Heart left ventricle (tissue), 16 donors: ENCODE measurements around the gene ATPAF1. TPM values are rescaled to one million over a fixed set of nuclear protein-coding genes. Genes with fewer than 3 reads are reported as not detected.

ENCODE experiments used
- ATAC-seq, 4 donors: fragments of 200-7000 bp; cut with Tn5 transposase; one replicate each; pipeline ENCODE4 v1.9.1; 2020 to 2022; ENCODE audit warnings: moderate library complexity in 4 of 4, mild to moderate bottlenecking in 3 of 4, moderate number of reproducible peaks in 1 of 4
- DNase-seq, 5 donors: peaks; one replicate each; pipeline ENCODE4 v3.0.0-alpha.2; 2020
- H3K27ac ChIP-seq, 12 donors: fragments of 200-600 bp; sonication (generic) in 4 of 12; one replicate each; pipeline versions ENCODE4 v1.5.0 to v1.8.0; 2016 to 2022; ENCODE audit warnings: mild to moderate bottlenecking in 2 of 12
- H3K27me3 ChIP-seq, 9 donors: fragments of 200-600 bp; sonication (generic) in 2 of 9; one replicate each; pipeline versions ENCODE4 v1.5.1 to v1.8.0; 2016 to 2022; ENCODE audit warnings: mild to moderate bottlenecking in 3 of 9
- H3K36me3 ChIP-seq, 9 donors: fragments of 200-600 bp; sonication (generic) in 2 of 9; one replicate each; pipeline versions ENCODE4 v1.5.0 to v1.8.0; 2018 to 2022; ENCODE audit warnings: mild to moderate bottlenecking in 2 of 9
- H3K4me1 ChIP-seq, 12 donors: fragments of 200-600 bp; sonication (generic) in 4 of 12; one replicate each; pipeline versions ENCODE4 v1.5.0 to v1.8.0; 2016 to 2022; ENCODE audit warnings: mild to moderate bottlenecking in 3 of 12
- H3K4me3 ChIP-seq, 12 donors: fragments of 200-600 bp; sonication (generic) in 4 of 12; one replicate each; pipeline versions ENCODE4 v1.5.0 to v1.8.0; 2017 to 2022; ENCODE audit warnings: mild to moderate bottlenecking in 9 of 12, moderate library complexity in 4 of 12
- H3K9me3 ChIP-seq, 12 donors: fragments of 200-600 bp; sonication (generic) in 4 of 12; one replicate each; pipeline versions ENCODE4 v1.5.0 to v1.8.0; 2016 to 2022; ENCODE audit warnings: mild to moderate bottlenecking in 1 of 12
- POLR2A ChIP-seq, 2 donors: fragments of 450-650 bp; IDR thresholded peaks; one replicate each; pipeline ENCODE4 v1.6.1; 2017; ENCODE audit warnings: antibody characterized with exemption in 2 of 2, mild to moderate bottlenecking in 2 of 2, moderate library complexity in 2 of 2
- WGBS, 4 donors: extraction: QIAGEN DNeasy Blood & Tissue Kit in 2 of 4; methylation state at CpG; one replicate each; pipeline versions ENCODE4 v1.1.5 to v1.1.7; 2013 to 2018; 5-methylcytosine and 5-hydroxymethylcytosine counted together
- intact Hi-C, 10 donors: fragments of 100-400 bp; cut with DNase I; formaldehyde crosslinking; loops; one replicate each; pipeline versions ENCODE4 v1.11.1 to v1.14.2; 2022
- polyA plus RNA-seq, 2 donors: library from polyadenylated mRNA; stranded (reverse); fragments of 200-250 nt; gene quantifications; one replicate each; pipeline ENCODE4 v1.2.3, GENCODE V29; 2013
- total RNA-seq, 9 donors: library from RNA; depleted of rRNA in 2 of 9; stranded (reverse); fragments of >200 nt in 2 of 9; fragmentation: NEBNext Ultra II Directional in 3 of 9; extraction: Animal tissue kit (Norgen Biotek cat#: 25700) in 3 of 9; gene quantifications; one replicate each; pipeline versions ENCODE4 v1.1.0 to v1.2.4, GENCODE V29; 2016 to 2023
- TF ChIP-seq, protein P1 (sequence below), 12 donors: fragments of 200-600 bp; sonication (generic) in 4 of 12; IDR thresholded peaks; one replicate each; pipeline versions ENCODE4 v1.5.0 to v1.8.0; 2018 to 2022; ENCODE audit warnings: antibody characterized with exemption in 12 of 12, mild to moderate bottlenecking in 5 of 12
- donor health status: ischemic (EF 13 %, LVEDD 7.1; RV severe dilation, severe dysfunction).
- donor health status: healthy with polysubstance abuse.
- donor health status: DM: no; HTN: yes; CAD: no.
- donor health status: DM: no; HTN: no; CAD: no.
- donor health status: ischemic (EF 25% LVEDD 6.9; RV normal size, moderate dysfunction).
- donor health status: ischemic (EF 25% LVEDD 5.7; RV mildly dilated, moderate dysfunction).
- donor health status: healthy.
- donor health status: DM: yes; HTN: yes; CAD: no.
- donor health status: ischemic (EF 35%, LVEDD 5.7; RV mildly dilated, moderate dysfunction).
- donor health status: nonischemic (EF 11% LVEDD 7.7; RV severe dilation, severe dysfunction).
- donor health status: DM: yes; HTN: yes; CAD: no.
- donor health status: PGD.
- donor health status: ischemic (EF 29% LVEDD 5.4; RV normal size, mild dysfunction).
- donor health status: nonischemic (EF 23%, LVEDD 6.1; RV moderate dilation, normal function).

The ATPAF1 gene
- total and polyA plus RNA-seq, 11 donors: 96.8 to 263 (median 179) TPM

DNA sequence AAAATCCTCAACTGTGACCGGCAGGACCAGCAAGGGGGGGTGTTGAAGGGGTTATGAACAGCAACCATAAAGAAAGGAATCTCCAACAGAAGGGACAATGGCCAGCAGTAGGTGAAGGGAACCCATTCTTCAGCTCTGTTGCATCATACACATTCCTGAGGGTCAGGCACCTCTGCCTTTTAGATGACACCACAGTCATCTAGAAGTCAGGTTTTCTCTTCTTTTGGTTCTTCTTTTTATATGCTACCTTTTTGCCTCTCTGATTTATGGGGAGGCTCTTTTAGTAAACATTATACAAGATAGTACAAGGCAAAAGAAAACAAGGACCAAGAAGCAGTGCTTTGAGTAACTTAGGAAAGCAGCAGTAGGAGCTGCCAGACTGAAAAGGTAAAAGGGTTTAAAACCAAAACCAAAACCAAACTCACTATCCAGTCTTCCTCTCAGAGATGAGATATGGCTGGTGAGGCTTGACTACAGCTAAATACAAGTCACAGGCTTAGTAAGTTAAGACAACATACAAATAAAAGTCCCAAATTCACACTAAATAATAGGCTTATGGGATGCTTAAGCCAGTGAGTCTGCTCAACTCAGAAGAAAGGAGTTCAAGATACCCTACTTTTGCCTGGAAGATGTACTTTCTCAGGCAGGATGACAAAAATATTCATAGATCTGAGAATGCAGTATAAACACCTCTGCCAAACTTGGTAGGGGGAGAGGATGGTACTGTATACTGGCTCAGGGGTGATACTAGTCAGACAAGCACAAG is 7.6 kb upstream of the ATPAF1 start:
- no peak overlapping the region for H3K4me3 ChIP-seq
- intact Hi-C loops: no loop called here
- no peak for DNase-seq
- TF ChIP-seq, protein P1, sequence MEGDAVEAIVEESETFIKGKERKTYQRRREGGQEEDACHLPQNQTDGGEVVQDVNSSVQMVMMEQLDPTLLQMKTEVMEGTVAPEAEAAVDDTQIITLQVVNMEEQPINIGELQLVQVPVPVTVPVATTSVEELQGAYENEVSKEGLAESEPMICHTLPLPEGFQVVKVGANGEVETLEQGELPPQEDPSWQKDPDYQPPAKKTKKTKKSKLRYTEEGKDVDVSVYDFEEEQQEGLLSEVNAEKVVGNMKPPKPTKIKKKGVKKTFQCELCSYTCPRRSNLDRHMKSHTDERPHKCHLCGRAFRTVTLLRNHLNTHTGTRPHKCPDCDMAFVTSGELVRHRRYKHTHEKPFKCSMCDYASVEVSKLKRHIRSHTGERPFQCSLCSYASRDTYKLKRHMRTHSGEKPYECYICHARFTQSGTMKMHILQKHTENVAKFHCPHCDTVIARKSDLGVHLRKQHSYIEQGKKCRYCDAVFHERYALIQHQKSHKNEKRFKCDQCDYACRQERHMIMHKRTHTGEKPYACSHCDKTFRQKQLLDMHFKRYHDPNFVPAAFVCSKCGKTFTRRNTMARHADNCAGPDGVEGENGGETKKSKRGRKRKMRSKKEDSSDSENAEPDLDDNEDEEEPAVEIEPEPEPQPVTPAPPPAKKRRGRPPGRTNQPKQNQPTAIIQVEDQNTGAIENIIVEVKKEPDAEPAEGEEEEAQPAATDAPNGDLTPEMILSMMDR (IDR thresholded peaks at IDR 0.05): no peak
- no peak for TF ChIP-seq POLR2A (IDR thresholded peaks at IDR 0.05)
- H3K27ac ChIP-seq: peak overlapping the region in 1 of 12 donors; percentile 72
- H3K36me3 ChIP-seq: peaks cover 0 to 73% (median 67%) of the 10 kb centered on the region in 9 donors
- H3K4me1 ChIP-seq: peaks cover 0 to 13% (median 0%) of the 10 kb centered on the region in 12 donors
- H3K27me3 ChIP-seq: no peaks in the 10 kb centered on the region
- 88 to 96% (median 92%) methylated on average over 1 of the region's 1 CpG for WGBS, 4 donors
- no peak for ATAC-seq
- H3K9me3 ChIP-seq: no peaks in the 10 kb centered on the region

DNA sequence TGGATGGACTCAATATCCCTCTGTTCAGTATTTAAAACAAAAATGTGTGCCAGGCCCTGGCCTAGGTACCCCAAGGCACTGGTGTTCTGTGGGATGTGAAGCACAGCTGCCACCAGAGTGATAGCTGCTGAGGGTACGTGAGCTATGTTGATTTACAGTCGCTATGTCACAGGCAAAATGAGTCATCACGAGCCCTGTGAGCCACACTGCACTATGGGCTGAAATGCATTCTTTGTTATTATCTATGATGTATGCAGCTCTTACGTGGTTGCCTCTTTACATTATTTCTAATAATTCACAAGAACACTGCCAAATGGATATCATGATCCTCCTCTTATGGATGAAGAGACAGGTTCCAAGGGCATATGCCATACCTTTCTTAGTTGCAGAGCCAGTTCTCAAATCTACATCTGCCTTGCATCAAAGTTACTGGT is 5.6 kb upstream of the ATPAF1 start:
- no peaks in the 10 kb centered on the region for H3K9me3 ChIP-seq

GRCh38 chr1:46672696-46673095 is 4.5 kb upstream of the ATPAF1 start:
- 57 to 75% (median 65%) methylated on average over 8 of the region's 8 CpGs for WGBS, 4 donors

More for the DNA sequence above, 5.6 kb upstream of the ATPAF1 start:
- 65 to 98% (median 86%) methylated on average over 3 to 4 of the region's 4 CpGs for WGBS, 4 donors
- Histone ChIP-seq H3K4me3 (no peak overlapping the region), H3K27me3 (no peaks in the 10 kb centered on the region), H3K36me3 (peaks cover 0 to 54% (median 48%) of the 10 kb centered on the region in 9 donors), H3K27ac (no peak overlapping the region), H3K4me1 (peaks cover 0 to 13% (median 0%) of the 10 kb centered on the region in 12 donors)
- no peak for TF ChIP-seq POLR2A (IDR thresholded peaks at IDR 0.05)
- ATAC-seq (no peak), DNase-seq (no peak)
- intact Hi-C loops: loop anchor here in 2 of 10 donors (5.0 kb wide), 1 partner anchor 44 kb away; the partner anchor contains the start of gene EFCAB14 (in 2 of the 2)

DNA sequence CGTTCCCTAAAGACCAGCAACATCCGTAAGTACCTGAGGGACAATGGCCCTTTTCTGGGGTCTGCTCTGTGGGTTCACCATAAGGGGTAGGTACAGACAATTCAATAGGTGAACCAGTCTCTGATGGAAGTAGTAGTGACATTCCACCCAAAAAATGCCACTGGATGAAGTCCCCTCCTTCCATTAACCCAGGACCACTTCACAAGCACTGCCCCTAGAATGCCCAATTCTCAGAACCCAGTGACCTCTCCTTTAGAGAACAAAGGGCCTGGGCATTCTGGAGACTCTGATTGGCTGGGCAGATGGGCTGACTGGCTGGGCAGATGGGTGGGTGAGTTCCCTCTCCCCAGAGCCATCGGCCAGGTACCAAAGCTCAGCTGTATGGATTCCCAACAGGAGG is 3.4 kb upstream of the ATPAF1 start, which contains the start of gene TEX38:
TEX38 (plus strand) TSS at position 301 of the 400 bp plus-strand sequence; CDS start at position 382, 81 bp downstream.
- DNase-seq (no peak), ATAC-seq (no peak)
- H3K36me3 ChIP-seq: peaks cover 0 to 32% (median 27%) of the 10 kb centered on the region in 9 donors
- H3K27me3 ChIP-seq: no peaks in the 10 kb centered on the region
- H3K27ac ChIP-seq: no peak within 1 kb of the TSS
- no peaks in the 10 kb centered on the region for H3K9me3 ChIP-seq
- intact Hi-C loops: loop anchor here in 2 of 10 donors (5.0 kb wide), 1 partner anchor 46 kb away; the partner anchor contains the start of gene EFCAB14 (in 2 of the 2)
- H3K4me1 ChIP-seq: peaks cover 4 to 29% (median 11%) of the 10 kb centered on the region in 12 donors
- 91 to 96% (median 94%) methylated on average over 3 of the region's 3 CpGs for WGBS, 4 donors
- TF ChIP-seq, protein P1 (IDR thresholded peaks at IDR 0.05): no peak
- TF ChIP-seq POLR2A (IDR thresholded peaks at IDR 0.05): no peak
- no peak within 1 kb of the TSS for H3K4me3 ChIP-seq

More at GRCh38 chr1:46672696-46673095, 4.5 kb upstream of the ATPAF1 start:
- ATAC-seq: no peak
- DNase-seq: no peak
- H3K4me1 ChIP-seq: peaks cover 0 to 18% (median 1%) of the 10 kb centered on the region in 12 donors
- no peak overlapping the region for H3K27ac ChIP-seq
- no peaks in the 10 kb centered on the region for H3K27me3 ChIP-seq
- TF ChIP-seq, protein P1 (IDR thresholded peaks at IDR 0.05): no peak
- no peak for TF ChIP-seq POLR2A (IDR thresholded peaks at IDR 0.05)
- H3K9me3 ChIP-seq: no peaks in the 10 kb centered on the region
- peaks cover 0 to 43% (median 38%) of the 10 kb centered on the region in 9 donors for H3K36me3 ChIP-seq
- intact Hi-C loops: loop anchor here in 2 of 10 donors (5.0 kb wide), 1 partner anchor 45 kb away; the partner anchor contains the start of gene EFCAB14 (in 2 of the 2)
- no peak overlapping the region for H3K4me3 ChIP-seq
